GM12875 (cell line): ENCODE results near the gene RTTN.

Experiments used
- H3K4me3 ChIP-seq: one replicate; pipeline ENCODE4 v1.5.1; 2011; ENCODE audit warnings: low read depth, low read length, control low read depth
- TF ChIP-seq, protein P1 (sequence below): IDR thresholded peaks from 2 replicates; pipeline ENCODE4 v1.5.1; 2011; ENCODE audit warnings: low read depth, mild to moderate bottlenecking, control low read depth, inconsistent platforms, low read length, moderate library complexity, borderline replicate concordance; ENCODE audit not compliant: insufficient read depth

The RTTN gene

DNA sequence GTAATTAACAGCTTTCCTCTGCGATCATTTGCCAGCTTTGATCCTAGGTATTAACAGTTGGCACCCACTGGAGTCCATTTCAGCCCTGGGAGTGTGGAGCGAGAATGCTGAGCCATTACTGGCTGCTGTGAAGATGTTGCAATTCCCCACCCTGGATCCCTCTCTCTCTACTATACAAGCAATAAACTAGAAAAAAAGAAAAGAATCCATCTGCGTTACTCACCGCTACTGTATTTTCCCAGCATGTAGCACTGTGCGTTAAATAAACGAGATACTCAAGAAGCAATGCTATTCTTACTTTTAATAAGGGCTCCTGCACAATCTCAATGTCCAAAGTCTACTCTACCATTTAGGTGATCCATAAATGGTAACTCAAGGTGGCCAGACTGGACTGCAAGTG, 8.5 kb downstream of the RTTN start:
- TF ChIP-seq, protein P1, sequence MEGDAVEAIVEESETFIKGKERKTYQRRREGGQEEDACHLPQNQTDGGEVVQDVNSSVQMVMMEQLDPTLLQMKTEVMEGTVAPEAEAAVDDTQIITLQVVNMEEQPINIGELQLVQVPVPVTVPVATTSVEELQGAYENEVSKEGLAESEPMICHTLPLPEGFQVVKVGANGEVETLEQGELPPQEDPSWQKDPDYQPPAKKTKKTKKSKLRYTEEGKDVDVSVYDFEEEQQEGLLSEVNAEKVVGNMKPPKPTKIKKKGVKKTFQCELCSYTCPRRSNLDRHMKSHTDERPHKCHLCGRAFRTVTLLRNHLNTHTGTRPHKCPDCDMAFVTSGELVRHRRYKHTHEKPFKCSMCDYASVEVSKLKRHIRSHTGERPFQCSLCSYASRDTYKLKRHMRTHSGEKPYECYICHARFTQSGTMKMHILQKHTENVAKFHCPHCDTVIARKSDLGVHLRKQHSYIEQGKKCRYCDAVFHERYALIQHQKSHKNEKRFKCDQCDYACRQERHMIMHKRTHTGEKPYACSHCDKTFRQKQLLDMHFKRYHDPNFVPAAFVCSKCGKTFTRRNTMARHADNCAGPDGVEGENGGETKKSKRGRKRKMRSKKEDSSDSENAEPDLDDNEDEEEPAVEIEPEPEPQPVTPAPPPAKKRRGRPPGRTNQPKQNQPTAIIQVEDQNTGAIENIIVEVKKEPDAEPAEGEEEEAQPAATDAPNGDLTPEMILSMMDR = no peak
- no peak overlapping the region for H3K4me3 ChIP-seq

DNA sequence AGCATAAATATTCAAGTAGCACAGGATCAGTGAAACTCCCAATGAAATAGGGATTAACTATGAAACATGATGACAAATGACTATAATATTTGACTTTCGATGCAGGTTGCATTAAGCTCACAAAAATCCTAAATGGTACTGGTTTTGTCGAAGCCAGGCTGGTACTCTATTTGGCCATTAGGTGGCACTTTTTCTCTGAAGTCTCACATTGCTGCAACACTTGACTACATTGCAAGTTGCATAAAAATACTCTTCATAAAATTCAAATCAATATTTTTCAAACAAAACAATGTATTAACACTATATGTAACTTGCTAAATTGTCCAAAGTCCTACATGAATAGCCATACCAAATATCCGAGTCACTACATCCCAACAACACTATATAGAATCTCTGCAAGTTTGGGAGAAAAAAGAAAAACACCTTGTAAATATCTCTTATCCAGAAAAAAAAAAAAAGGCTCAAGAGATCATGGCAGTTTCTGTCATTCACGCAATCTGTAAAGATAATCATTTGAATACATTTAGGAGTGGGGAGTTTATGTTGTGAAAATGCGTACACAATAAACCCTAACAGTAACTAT, 9.5 kb downstream of the RTTN start:
- TF ChIP-seq, protein P1 = peak; percentile 61

DNA sequence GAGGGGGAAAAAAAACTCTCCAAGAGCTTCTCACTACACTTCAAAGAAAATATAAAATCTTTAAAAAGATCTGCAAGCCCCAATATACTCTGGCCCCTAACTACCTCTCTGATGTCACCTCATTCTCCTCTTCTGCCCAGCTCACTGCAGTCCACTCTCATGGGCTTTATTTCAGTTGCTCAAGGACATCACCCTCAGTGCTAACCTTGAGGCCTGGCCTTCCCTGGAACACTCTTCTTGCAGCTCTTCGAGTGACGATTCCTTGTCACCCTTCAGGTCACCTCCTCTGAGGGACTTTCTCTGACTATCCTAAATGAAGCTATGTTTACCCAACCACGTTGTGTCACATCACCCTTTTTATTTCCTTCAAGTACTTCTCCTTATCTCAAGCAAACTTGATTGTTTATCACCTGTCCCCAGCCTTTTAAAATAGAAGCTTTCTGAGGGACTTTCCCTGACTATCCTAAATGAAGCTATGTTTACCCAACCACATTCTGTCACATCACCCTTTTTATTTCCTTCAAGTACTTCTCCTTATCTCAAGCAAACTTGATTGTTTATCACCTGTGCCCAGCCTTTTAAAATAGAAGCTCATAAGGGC, 10.4 kb downstream of the RTTN start:
- TF ChIP-seq, protein P1 = no peak
- H3K4me3 ChIP-seq = no peak overlapping the region

More for the DNA sequence above, 9.5 kb downstream of the RTTN start:
- H3K4me3 ChIP-seq = no peak overlapping the region

DNA sequence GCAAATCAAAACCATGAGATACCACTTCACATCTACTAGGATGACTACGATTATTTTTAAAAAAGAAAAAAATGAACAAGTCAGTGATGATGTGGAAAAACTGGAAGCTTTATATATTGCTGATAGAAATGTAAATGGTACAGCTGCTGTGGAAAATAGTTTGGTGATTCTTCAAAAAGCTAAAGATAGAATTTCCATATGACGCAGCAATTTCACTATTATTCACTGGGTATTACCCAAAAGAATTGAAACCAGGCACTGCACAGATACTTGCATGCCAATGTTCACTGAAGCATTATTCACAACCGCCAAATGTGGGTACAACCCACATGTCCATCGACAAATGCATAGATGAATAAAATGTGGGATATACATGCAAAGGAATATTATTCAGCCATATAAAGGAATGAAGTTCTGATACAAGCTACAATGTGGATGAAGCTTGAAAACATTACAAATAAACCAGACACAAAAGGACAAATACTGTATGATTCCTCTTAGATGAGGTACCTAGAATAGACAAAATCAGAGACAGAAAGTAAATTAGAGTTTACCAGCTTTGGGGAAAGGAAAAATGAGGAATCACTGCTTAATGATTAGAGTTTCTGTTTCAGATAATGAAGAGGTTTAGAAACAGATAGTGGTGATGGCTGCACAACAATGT, 11.1 kb downstream of the RTTN start:
- TF ChIP-seq, protein P1 = no peak
- no peak overlapping the region for H3K4me3 ChIP-seq

DNA sequence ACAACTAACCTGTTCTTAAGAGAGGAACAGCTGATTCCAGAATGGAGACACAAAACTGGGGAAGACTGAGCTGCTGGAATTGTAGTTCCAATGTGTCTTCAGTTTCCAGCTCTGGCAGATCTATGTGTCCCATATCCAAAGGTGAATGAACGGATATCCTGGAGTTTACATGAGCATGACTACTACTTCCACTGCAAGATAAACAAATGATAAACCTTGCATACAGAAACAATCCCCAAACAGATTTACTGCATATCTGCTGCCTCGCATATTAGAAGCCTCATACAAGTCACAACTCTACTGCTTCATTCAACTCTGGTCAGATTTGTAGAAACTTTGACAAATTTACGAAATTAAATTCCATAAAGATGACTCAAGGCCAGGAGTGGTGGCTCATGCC, 15.0 kb downstream of the RTTN start:
- H3K4me3 ChIP-seq = no peak overlapping the region
- TF ChIP-seq, protein P1 = no peak

DNA sequence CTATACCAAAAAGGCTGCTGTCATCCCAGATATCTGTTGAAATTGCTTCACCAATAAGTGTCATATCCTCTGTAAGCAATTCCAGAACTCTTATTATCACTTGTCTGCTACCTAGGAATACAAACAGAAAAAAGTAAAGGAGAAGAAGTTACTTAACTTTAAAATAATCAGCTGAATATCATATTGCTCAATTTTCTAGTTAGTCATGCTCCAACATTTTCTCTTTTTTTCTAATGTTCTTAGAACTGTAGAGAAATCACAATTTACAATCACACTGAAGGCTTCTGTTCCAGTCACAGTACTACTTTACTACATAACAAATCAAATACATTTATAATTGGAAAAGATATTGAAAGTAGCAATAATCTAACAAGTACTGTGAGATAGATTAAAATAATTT, 17.4 kb downstream of the RTTN start:
- H3K4me3 ChIP-seq = no peak overlapping the region
- TF ChIP-seq, protein P1 = no peak

DNA sequence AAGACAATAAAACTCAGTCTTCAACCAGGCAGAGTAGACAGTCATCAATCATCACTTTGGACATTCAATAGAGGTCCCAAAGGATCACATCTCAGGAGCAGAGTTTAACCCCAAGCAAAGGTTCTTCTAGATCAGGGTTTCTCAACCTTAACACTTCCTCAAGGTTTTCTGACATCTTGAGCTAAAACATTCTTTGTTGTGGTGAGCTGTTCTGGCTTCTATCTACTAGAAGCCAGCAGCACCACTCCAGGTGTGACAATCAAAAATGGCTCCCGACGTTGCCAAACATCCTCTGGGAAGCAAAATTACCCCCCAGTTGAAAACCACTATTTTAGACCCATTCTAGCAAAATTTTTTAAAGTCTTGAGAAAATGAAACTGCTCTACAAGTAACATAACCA, 22.0 kb downstream of the RTTN start:
- TF ChIP-seq, protein P1 = no peak
- no peak overlapping the region for H3K4me3 ChIP-seq
